Stimulated activated CD8-positive, alpha-beta memory T cell treated with anti-CD3 and anti-CD28 coated beads, Interleukin-15, amount 100 ng/mL, for 4 hours (primary cell): ENCODE data around the gene LOXL1.

Experiments
- DNase-seq, 2 donors: peaks; one replicate each; pipeline ENCODE4 v3.0.0-alpha.2; 2020; ENCODE audit warnings: low read depth in 2 of 2

LOXL1 gene

DNA sequence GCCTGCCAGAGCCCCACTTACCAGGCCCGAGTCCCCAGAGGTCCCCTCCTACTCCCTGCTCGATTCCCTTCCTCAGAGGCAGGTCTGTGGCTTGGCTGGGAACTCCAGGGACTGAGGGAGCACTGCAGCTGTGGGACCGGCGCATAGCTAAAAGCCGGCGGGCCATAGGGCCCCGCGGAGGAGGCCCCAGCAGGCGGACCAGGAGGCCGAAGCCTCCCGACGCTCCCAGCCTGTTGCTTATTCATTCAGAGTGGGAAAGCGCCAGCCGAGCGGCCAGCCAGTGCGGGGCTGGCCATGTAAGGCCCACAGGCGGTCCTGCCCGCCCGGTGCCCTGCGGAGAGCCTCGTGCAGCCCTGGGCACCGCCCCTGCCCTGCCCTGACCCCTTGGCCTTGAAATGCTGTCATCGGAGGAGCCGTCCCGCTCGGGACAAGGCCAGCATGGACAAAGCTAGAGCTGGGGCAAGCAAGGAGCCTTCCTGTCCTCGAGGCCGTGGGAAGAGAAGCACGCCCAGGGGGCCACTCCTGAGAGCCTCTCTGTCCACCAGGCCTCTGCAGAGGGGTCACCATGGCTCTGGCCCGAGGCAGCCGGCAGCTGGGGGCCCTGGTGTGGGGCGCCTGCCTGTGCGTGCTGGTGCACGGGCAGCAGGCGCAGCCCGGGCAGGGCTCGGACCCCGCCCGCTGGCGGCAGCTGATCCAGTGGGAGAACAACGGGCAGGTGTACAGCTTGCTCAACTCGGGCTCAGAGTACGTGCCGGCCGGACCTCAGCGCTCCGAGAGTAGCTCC, at the start of gene LOXL1:
Gene LOXL1, plus strand, starts transcription at position 244 of the 784 bp plus-strand sequence. Its CDS starts 322 bp downstream, at position 566.
- DNase-seq, result no peak

DNA sequence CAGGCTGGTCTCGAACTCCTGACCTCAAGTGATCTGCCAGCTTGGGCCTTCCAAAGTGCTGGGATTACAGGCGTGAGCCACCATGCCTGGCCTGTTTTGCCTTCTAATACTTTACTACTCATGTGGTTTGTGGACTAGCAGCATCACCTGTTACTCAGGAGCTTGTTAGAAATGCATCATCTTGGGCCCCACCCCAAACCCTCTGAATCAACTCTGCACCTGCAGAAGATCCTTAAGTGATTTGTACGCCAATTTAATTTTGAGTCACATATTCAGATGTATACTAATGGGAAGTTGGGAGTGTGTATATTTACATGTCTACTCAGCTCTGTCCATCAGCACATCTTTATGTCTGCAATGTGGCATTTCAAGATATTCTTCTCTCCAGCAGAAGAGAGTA, 46.8 kb upstream of the LOXL1 start:
- no peak for DNase-seq

- DNase-seq, result no peak
Measured at GRCh38 chr15:73881579-73882320, 44.5 kb upstream of the LOXL1 start.

DNA sequence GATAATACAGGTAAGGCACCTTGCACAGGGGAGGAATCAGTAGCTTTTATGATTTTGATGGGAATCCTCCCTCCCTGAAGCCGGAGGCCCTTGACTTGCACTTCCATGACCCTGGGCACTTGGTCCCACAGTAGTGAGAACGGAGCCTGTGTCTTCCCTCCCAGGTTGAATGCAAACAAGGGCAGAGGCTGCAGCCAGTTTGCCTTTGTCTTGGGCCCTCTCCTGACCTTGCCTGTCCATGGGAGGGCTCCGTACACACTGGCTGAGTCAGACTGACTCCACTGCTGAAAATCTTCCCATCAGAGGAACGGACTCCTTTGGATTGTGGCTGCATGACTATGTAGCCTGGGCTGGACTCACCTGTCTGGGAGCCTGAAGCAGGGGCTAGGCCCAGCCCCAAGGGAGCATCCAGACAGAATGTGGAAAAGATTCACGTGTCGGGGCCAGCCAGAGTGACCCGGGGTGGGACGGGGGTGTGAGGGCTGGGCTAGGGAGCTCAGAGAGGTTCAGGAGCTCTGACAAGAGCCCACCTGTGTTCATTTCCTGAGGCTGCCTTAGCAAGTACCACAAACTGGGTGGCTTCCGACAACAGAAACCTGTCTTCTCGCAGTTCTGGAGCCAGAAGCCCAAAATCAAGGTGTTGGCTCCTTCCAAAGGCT, 43.4 kb upstream of the LOXL1 start:
- DNase-seq, result no peak

GRCh38 chr15:73884159-73884558, 42.1 kb upstream of the LOXL1 start:
- no peak for DNase-seq

- no peak for DNase-seq
Measured at GRCh38 chr15:73885954-73886700, 40.1 kb upstream of the LOXL1 start.

DNA sequence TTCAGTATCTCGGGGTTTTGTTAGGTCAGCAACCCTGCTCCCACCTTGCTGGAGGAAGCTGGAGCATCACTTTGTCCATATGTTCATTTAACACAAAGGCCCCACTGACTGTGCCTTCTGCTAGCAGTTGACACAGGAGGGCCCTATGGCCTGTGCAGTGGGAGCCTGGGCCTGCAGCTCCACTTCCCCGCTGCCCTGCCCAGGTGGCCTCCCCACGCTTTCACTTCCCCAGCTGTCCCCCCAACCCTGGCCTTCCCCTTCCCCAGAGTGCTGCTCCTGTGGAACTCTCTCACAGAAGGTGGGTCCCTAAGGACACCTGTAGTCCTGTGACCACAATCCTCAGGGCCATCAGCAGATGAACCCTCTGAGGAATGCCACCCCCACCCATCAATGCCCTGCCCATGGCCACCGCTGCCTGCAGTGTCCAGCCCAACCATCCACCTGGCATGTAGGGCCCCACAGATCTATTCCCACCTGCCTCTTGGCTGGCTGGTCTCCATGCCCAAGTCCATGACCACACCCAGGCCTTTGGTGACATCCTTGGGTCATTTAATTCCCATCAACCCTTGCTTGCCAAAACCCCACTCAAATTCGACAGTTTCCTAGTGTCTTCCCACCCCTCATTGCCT, 39.4 kb upstream of the LOXL1 start:
- DNase-seq, result no peak

DNA sequence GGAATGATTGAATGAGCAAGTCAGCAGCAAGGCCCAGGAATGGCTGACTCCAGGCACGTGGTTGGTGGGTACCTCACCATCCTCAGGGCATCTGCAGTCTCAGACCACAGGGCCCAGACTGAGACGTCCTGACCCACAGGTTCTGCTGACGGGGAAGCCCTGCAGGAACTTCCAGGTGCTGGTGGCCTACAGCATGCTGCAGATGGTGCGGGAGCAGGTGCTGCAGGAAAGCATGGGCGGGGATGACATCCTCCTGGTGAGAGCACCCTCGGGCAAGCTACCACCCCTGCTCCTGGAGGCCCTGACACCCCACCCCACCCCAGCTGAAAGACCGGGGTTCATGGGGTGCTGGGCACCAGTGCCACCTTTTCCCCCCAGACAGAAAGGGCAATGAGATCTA, 38.8 kb upstream of the LOXL1 start:
- no peak for DNase-seq

DNA sequence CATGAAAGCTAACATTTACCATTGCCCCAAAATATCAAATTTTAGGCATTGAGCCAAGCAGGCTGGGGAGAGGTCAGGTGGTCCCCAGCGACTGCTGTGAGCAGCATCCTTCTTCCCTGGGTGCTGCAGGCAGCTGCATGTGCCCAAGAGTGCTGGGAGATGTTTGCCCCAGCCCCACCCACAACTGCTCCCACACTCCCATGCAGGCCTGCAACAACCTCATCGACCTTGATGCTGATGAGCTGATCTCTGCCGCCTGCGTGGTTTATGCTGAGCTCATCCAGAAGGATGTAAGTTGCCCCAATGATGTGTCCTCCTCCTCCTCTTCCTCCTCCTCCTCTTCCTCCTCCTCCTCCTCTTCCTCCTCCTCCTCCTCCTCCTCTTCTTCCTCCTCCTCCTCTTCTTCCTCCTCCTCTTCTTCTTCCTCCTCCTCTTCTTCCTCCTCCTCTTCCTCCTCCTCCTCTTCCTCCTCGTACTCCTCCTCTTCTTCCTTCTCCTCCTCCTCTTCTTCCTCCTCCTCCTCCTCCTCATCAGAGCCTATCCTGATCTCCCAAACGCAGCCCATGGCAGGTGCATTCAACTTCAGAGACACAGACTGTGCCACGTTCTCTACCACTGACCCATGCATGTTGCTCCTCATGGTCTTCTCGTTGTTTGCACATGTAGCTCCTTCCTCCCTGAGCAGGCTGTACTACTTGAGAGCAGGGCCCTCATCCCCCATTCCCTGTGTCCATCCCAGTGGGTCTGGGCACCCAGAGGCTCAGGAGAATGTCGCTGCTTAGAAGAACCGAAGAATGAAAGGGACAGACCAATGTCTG, 37.8 kb upstream of the LOXL1 start:
- DNase-seq, result no peak

DNA sequence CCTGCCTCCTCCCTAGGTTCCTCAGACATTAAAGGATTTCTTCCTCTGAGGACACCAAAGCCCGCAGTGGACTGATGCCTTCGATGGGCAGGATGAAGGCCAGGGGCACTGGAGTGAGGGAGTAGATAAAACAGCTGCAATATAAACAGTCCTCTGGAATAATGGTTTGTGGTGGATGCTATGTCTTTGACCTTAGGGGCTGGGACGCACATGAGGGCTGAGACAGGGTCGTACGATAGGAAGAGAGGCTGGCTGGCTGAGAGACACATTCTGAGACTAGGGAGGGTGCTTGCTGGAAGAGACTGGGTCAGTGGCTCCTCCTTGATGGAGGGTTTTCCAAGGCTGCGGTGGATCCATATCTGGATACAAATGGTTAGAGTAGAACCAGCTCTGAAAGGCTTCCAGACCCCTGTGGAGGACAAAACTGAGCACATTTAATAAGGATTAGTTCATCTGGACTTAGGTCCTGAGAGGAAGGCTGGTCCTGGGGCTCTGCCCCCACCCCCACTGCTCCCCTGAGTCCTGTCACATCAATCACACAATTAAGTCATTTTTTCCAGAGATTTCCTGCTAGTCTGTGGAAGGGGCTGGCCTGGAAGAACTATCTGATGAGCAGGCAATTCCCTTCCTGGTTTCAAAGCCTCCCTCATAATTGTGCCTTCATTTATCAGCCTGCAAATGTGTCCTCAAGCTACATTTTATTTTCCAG, 37.1 kb upstream of the LOXL1 start:
- no peak for DNase-seq

GRCh38 chr15:73889762-73890124, 36.5 kb upstream of the LOXL1 start:
- DNase-seq, result no peak

- no peak for DNase-seq
Measured at GRCh38 chr15:73891328-73892315, 34.6 kb upstream of the LOXL1 start.

DNA sequence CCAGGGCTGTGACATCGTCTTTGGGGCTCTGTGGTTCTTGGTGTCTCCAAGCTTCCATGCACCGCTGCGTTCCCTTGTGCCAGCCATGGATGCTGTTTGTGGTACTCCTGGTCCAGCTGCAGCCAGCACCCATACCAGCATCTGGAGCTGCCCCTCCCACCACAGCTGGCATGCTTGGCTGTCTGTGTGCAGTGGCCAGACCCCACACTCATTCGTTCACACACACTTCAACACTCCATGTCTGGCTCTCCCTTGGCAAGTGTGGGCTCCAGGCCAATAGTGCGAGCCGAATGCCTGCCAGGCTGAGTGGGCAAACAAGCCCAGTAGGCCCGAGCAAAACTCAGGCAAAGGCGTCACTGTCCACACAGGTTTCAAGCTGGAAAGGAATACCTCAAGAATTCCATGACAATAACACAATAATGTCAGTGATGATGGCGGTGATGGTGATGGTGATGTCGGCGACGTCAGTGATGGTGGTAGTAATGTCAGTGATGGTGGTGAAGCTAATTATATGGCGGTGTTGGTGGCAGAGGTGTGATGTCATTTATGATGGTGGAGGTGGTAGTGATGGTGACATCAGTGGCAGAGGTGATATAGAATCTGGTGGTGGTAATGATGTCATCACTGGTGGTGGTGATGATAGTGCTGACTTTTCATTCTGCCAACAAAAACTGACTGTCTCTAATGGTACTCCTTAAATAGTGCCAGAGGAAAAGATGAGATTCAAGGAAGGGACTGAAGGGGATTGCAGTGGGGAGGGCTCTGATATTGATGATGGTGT, 33.6 kb upstream of the LOXL1 start:
- no peak for DNase-seq

DNA sequence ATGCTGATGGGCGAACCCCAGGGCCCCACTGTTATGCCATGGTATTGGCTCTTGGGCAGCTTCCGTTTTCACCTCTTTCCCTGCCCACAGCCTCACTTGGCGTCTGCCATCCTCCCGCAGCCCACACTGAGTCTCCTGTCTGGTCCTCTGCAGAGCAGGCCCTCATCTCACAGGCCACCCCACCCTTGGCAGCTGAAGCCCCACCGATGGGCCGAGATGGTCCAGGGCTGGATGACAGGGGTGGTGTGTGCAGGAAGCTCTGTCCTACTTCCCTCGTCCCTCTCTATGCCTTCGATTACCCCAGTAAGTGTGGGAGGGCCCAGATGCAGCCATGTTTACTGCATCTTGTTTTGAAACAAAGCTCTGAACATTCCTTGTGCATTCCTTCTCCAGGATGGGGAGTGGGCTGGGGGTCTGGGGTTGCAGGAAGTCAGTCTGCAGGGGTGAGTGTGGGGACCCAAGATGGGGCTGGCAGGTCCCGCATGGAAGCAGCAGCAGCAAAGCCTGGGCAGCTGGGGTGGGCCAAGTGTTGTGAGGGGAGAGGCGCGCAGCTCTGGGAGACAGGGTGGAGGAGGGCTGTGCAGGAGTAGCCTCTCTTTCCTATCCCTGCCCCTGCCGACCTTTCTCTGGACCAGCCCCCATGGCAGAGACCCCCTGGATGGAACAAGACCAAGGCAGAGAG, 32.0 kb upstream of the LOXL1 start:
- DNase-seq, result no peak

- no peak for DNase-seq
Measured at GRCh38 chr15:73897441-73898261, 28.6 kb upstream of the LOXL1 start.
